ENCODE data around the gene HEPACAM2. TPM values are rescaled to one million over a fixed set of nuclear protein-coding genes. Genes with fewer than 3 reads are reported as not detected.

HEPACAM2 gene
- total and polyA plus RNA-seq, 2 of the 4 experiments (the other 2 are of a cell fraction): under 0.01 to 0.05 TPM

DNA sequence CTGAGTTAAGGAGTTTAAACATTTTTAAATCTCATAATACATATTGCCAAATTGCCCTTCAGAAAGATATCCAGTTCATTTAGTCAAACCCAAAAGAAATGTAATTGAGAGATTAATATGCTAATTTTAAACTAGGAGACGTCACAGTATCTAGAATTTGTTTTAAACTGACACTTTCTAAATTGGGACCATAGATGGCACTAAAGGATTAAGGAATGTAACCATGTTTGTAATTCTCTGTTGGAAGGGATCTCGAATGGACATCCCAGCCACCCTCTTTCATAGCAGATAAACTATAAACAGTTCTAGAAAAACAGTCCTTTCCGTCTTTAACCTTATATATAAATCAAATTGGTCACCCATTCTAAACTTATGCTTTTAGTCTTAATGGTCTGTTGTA lies 48.1 kb downstream of the HEPACAM2 start:
- Histone ChIP-seq H3K27me3 (ENCODE audit: control insufficient read depth, insufficient read depth, low read length) (peaks cover 17% of the 10 kb centered on the region), H3K36me3 (ENCODE audit: control insufficient read depth, insufficient read depth, low read length) (no peaks in the 10 kb centered on the region), H2BK120ac (ENCODE audit: low read depth, low read length) (no peak overlapping the region), H2BK15ac (ENCODE audit: low read depth, low read length) (no peak overlapping the region), H3K9me3 (ENCODE audit: control insufficient read depth, insufficient read depth, low read length) (no peaks in the 10 kb centered on the region), H4K8ac (ENCODE audit: low read depth in 2 of 2, low read length in 2 of 2) (no peak overlapping the region), H3K23ac (ENCODE audit: low read depth, low read length) (no peak overlapping the region), H3K27ac (ENCODE audit: insufficient read depth, low read length) (no peak overlapping the region), H3K18ac (ENCODE audit: low read depth, low read length) (no peak overlapping the region), H3K14ac (replicated peaks; ENCODE audit: low read depth, low read length) (no peak overlapping the region), H4K5ac (ENCODE audit: low read depth, low read length) (no peak overlapping the region), H3K4me2 (ENCODE audit: low read depth, low read length) (no peak overlapping the region), H4K91ac (ENCODE audit: insufficient read depth, low read depth, low read length) (no peak overlapping the region), H2BK20ac (ENCODE audit: low read depth, low read length) (no peak overlapping the region), H2AFZ (replicated peaks; ENCODE audit: low read length, poor library complexity) (no peak overlapping the region), H2BK5ac (ENCODE audit: low read depth, low read length, poor library complexity, severe bottlenecking) (no peak overlapping the region), H3K4me1 (ENCODE audit: control insufficient read depth, insufficient read depth, low read length) (no peaks in the 10 kb centered on the region), H3K9ac (ENCODE audit: low read depth, low read length) (no peak overlapping the region), H3K4ac (ENCODE audit: low read depth, low read length) (no peak overlapping the region), H3K56ac (ENCODE audit: extremely low read depth, insufficient read depth, low read length) (no peak overlapping the region), H3K4me3 (ENCODE audit: insufficient read depth, low read depth, low read length) (no peak overlapping the region), H3K79me1 (ENCODE audit: low read depth in 1 of 2, low read length in 2 of 2) (no peaks in the 10 kb centered on the region), H3K9me1 (ENCODE audit: insufficient read depth, low read length) (no peaks in the 10 kb centered on the region), H2AK9ac (replicated peaks; ENCODE audit: low read depth, low read length, poor library complexity) (no peak overlapping the region), H2AK5ac (ENCODE audit: low read depth, low read length) (no peak overlapping the region), H4K20me1 (ENCODE audit: insufficient read depth, low read length) (no peaks in the 10 kb centered on the region)
- no CpG with 5 or more reads among the region's 3 CpGs for WGBS, 2 experiments (ENCODE audit: extremely low coverage in 2 of 2, insufficient read length in 1 of 2)
- in situ Hi-C loops (cut with MboI; ENCODE audit: low sequenced_read_pairs) (no loop called here), dilution Hi-C loops (cut with HindIII; ENCODE audit: low sequenced_read_pairs, unreplicated experiment) (no loop called here), intact Hi-C loops (cut with micrococcal nuclease) (loop anchor here (5.0 to 10.0 kb wide), 2 partner anchors 49 to 1047 kb away; partner anchors contain the start of gene HEPACAM2)
- CTCF ChIA-PET: interaction anchor here (1.1 kb wide), 1 partner anchor 50 kb away, joined by 3 read pairs; no protein-coding TSS in a partner anchor
- POLR2A ChIA-PET (ENCODE audit: unreplicated experiment): no interaction called here
- BruUV-seq (replicated peaks): no TSS peak
- peak; percentile 23 for DNase-seq
- TF ChIP-seq POLR2A (IDR thresholded peaks at IDR 0.05; ENCODE audit: low read depth, low read length): no peak
- TF ChIP-seq RFX5 (IDR thresholded peaks at IDR 0.05; ENCODE audit: low read depth, low read length): no peak
- TF ChIP-seq MAZ (IDR thresholded peaks at IDR 0.05; ENCODE audit: borderline replicate concordance, low read depth, low read length): no peak
- TF ChIP-seq RCOR1 (IDR thresholded peaks at IDR 0.05; ENCODE audit: insufficient replicate concordance, low read length): no peak
- TF ChIP-seq RAD21 (IDR thresholded peaks at IDR 0.05; ENCODE audit: low read length): peak; percentile 49
- TF ChIP-seq, protein P1, sequence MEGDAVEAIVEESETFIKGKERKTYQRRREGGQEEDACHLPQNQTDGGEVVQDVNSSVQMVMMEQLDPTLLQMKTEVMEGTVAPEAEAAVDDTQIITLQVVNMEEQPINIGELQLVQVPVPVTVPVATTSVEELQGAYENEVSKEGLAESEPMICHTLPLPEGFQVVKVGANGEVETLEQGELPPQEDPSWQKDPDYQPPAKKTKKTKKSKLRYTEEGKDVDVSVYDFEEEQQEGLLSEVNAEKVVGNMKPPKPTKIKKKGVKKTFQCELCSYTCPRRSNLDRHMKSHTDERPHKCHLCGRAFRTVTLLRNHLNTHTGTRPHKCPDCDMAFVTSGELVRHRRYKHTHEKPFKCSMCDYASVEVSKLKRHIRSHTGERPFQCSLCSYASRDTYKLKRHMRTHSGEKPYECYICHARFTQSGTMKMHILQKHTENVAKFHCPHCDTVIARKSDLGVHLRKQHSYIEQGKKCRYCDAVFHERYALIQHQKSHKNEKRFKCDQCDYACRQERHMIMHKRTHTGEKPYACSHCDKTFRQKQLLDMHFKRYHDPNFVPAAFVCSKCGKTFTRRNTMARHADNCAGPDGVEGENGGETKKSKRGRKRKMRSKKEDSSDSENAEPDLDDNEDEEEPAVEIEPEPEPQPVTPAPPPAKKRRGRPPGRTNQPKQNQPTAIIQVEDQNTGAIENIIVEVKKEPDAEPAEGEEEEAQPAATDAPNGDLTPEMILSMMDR (conservative IDR thresholded peaks at IDR 0.05; ENCODE audit: low read depth, low read length): peak; percentile 41
- no peak for TF ChIP-seq CEBPB (IDR thresholded peaks at IDR 0.05; ENCODE audit: low read depth, low read length)
- TF ChIP-seq SMC3 (IDR thresholded peaks at IDR 0.05; ENCODE audit: low read depth, low read length): no peak
- no peak for TF ChIP-seq CHD1 (IDR thresholded peaks at IDR 0.05; ENCODE audit: low read depth, low read length)
- ATAC-seq (ENCODE audit: low read depth): peak; percentile 37; the same call in 1 of the 2 replicates

All from IMR-90 (cell line).